CD4-positive, alpha-beta T cell treated with Interleukin-4 for 1 hour (primary cell): Measurements from ENCODE around the gene PLA2G15.
A peak's percentile ranks its signal among the peaks of the same experiment; 100 is the strongest.

Experiments used
- DNase-seq, 2 donors: peaks; one replicate each; pipeline ENCODE4 v3.0.0-alpha.2; 2020 to 2022

Gene PLA2G15

DNA sequence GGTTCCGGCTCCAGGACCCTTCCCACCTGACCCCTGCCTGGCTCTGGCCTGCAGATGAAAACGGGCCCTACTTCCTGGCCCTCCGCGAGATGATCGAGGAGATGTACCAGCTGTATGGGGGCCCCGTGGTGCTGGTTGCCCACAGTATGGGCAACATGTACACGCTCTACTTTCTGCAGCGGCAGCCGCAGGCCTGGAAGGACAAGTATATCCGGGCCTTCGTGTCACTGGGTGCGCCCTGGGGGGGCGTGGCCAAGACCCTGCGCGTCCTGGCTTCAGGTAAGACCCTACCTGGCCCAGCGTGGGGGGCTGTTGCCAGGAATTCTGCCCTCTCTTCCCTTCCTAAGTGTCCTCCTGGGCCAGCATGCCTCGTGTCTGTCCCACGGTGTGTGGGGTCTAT, 10.5 kb downstream of the PLA2G15 start:
- no peak for DNase-seq

- DNase-seq: peak in 1 of 2 donors; percentile 43
These were observed 12.2 kb downstream of the PLA2G15 start for GRCh38 chr16:68257251-68257905.

GRCh38 chr16:68257906-68258800, 13.0 kb downstream of the PLA2G15 start:
- DNase-seq: no peak

- DNase-seq: no peak
These were observed 14.0 kb downstream of the PLA2G15 start for GRCh38 chr16:68259007-68259825.

DNA sequence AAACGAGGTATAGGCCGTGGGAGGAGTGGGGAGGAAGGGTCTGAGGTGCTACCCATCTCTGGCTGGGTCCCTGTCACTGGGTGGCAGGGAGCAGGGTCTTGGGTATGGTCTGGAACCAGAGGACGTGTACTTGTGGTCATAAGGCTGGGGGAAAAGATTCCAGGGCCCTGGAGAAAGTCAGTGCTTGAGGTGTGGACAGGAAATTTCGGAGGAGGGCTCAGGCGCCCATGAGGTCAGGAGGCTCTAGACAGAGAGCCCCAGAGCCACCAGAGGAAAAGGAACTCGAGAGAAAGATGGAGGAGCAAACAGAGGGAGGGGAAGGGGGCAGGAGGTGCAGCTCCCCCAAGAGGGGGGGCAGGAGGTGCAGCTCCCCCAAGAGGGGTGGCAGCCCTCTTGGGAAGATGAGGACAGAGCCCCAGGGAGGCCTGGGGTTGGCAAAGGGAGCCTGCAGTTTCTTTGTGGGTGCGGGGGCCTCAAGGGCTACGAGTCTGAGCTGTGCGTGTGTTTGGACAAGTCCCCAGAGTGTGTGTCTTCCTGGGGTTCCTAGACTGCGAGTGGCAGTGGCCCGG, 18.5 kb downstream of the PLA2G15 start:
- no peak for DNase-seq

GRCh38 chr16:68264128-68265077, 19.2 kb downstream of the PLA2G15 start, which contains the start of gene SLC7A6:
Gene SLC7A6, plus strand, starts transcription at chr16:68264526. Its CDS starts 10,201 bp downstream, at chr16:68274727.
- peak; percentile 84 to 85 for DNase-seq

- DNase-seq: peak; percentile 50 to 51
These were observed 20.1 kb downstream of the PLA2G15 start for GRCh38 chr16:68265078-68265920.

DNA sequence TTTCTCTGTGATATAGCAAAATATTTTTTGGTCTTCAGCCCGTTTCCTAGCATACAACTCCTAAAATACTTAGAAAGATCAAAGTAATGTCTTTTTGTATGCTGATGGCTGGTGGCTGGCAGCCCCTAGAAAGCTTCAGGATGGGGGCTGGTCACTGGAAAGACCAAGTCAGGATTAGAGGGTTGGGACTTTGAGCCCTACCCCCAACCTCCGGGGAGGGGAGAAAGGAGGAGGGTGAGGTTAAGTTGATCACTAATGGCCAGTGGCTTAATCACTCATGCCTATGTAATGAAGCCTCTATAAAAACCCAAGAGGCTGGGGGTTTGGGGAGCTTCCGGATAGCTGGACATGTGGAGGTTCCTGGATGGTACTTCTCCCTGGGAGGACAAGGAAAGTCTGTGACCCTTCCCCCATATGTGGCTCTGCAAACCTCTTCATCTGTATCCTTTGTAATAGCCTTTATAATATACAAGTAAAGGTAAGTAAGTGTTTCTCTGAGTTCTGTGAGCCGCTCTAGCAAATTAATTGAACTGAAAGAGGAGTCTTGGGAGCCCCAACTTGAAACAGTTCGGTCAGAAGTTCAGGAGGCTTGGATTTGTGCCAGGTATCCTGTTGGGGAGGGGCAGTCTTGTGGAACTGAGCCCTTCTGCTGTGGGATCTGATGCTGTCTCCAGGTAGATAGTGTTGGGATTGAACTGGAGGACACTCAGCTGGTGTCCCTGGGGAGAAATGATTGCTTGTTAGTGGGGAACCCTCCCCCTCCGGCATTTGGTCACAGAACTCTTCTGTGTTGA, 22.6 kb downstream of the PLA2G15 start:
- no peak for DNase-seq

- no peak for DNase-seq
These were observed 24.6 kb downstream of the PLA2G15 start for GRCh38 chr16:68269793-68270192.

GRCh38 chr16:68270353-68270752, 25.2 kb downstream of the PLA2G15 start:
- DNase-seq: peak in 1 of 2 donors; percentile 48

DNA sequence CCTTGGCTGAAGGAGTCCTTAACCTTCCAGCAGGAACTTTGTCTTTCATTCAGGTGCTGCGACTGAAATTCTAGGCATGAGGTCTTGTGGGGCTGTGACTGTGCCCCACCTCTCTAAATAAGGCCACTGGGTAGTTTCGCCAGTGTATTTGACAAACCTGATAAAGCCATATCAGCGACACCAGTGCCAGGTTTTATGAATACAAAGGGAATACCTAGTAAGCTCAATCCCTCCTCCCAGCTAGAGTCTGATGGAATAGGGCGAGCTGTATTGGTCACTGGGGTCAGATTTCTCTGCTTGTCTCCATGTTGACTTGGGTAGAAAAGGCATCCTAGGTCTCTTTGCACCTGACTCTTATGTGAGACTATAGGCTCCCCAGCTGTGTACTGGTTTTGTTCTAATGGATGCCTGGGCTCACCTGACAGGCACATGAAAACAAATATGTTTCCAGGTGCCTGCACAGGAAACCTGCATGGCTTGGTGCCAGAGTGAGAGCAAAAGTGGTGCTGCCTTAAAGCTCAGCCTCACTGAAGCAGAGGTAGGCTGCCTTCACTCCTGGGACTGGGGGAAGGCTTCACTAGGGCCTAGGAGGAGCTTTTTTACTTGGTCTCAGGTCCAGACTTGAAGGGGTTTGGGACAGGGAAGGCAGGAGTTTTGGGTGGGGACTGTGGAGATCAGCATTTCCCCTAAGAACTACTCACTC, 27.5 kb downstream of the PLA2G15 start:
- peak; percentile 57 to 62 for DNase-seq

DNA sequence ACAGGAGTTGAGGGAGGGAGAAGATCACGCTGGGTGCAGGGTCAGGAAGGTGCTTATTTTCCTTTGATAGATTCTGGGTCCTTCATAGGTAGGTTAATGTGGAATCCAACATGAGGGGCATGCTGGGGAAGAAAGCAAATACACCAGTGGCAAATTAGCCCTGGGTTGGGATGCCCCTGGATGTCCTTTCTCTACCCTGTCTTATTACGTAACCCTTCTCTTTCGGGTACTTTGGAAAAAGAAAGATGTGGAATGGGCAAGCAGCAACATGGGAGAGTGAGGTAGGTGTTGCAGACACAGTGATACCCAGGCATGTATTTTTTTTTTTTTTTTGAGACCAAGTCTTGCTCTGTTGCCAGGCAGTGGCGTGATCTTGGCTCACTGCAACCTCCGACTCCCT, 28.3 kb downstream of the PLA2G15 start:
- DNase-seq: no peak

GRCh38 chr16:68273896-68274295, 28.7 kb downstream of the PLA2G15 start:
- DNase-seq: no peak

DNA sequence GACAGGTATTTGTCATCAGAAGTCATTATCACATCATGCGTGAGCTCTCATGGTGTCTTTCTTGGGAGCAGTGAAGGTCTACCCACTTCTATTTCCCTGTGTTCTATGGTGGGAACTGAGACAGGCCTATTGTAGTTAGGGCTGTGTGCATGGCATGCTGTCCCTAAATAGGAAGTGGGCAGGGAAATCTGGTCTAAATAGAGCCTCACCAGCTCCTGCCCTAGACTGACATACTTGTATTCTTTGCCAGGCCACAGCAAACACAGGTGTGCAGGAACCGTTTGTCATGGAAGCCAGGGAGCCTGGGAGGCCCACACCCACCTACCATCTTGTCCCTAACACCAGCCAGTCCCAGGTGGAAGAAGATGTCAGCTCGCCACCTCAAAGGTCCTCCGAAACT, 29.3 kb downstream of the PLA2G15 start:
- no peak for DNase-seq

- peak; percentile 48 to 68 for DNase-seq
These were observed 30.5 kb downstream of the PLA2G15 start for GRCh38 chr16:68275611-68276191.

GRCh38 chr16:68276223-68276622, 31.1 kb downstream of the PLA2G15 start:
- DNase-seq: no peak

DNA sequence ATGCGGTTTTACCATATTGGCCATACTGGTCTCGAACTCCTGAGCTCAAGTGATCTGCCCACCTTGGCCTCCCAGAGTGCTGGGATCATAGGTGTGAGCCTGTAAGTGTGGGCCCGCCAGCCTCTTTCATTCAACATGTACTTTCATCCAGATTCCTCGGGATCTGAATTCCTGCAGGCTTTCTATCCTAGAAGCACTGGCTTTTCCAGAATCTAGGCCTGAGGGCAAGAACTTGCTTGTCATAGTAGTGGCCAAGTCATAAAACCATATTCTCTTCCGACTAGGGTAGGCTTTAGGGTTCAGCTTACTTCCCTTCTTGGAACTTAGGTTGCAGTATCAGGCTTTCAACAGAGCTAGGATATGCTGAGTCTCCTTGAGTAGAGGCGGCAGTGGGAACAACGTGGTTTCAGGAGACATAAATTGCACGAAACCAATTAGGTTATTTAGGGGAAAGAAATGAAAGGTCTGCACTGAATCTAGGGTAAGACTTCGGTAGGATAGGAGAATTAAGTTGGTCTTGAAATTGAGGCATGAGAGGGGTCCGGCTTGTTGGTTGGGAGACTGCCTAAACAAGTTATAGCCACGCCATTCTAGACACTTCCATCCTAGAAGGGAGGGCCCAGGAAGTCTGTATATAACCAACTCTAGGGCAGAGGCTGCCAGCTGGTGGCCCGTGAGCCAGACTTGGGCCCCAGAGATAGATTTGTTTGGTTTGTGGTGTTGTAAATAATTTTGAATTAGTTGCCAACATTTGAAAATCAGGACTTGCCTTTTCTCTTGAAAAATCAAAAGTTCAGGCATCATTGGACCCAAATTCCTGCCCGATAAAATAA, 34.8 kb downstream of the PLA2G15 start:
- no peak for DNase-seq
